GM18907 (cell line): ENCODE results near the gene CTNNAL1.
"Not testable (repeated sequence)": the region's sequence is repeated elsewhere in the genome, so short reads cannot be mapped to it uniquely, and the experiment has no call there.

Experiments used
- ATAC-seq: cut with Tn5 transposase; IDR thresholded peaks from one replicate; pipeline ENCODE4 v1.9.1; 2021; ENCODE audit warnings: mild to moderate bottlenecking, moderate library complexity; ENCODE audit not compliant: unreplicated experiment

CTNNAL1 gene

GRCh38 chr9:109012876-109013678 lies at the start of gene CTNNAL1:
TSS of gene CTNNAL1 (minus strand) at chr9:109013499. CDS start at chr9:109013442, 57 bp downstream.
- peak; percentile 75 for ATAC-seq

- ATAC-seq = no peak
Measured at GRCh38 chr9:109062543-109062942, 49.2 kb upstream of the CTNNAL1 start.

GRCh38 chr9:109060191-109060590 lies 46.9 kb upstream of the CTNNAL1 start:
- no peak for ATAC-seq

- not testable (repeated sequence) for ATAC-seq
Measured at GRCh38 chr9:109053121-109053520, 39.8 kb upstream of the CTNNAL1 start.

- ATAC-seq = no peak
Measured at GRCh38 chr9:109052416-109052815, 39.1 kb upstream of the CTNNAL1 start.

- ATAC-seq = no peak
Measured at GRCh38 chr9:109051733-109052132, 38.4 kb upstream of the CTNNAL1 start.

- ATAC-seq = no peak
Measured at GRCh38 chr9:109050444-109050843, 37.1 kb upstream of the CTNNAL1 start.

GRCh38 chr9:109048822-109049221 lies 35.5 kb upstream of the CTNNAL1 start:
- no peak for ATAC-seq

- ATAC-seq = no peak
Measured at GRCh38 chr9:109047259-109047658, 34.0 kb upstream of the CTNNAL1 start.

- no peak for ATAC-seq
Measured at GRCh38 chr9:109046346-109046745, 33.0 kb upstream of the CTNNAL1 start.

- ATAC-seq = no peak
Measured at GRCh38 chr9:109043578-109043977, 30.3 kb upstream of the CTNNAL1 start.

GRCh38 chr9:109040571-109040970 lies 27.3 kb upstream of the CTNNAL1 start:
- ATAC-seq = no peak

- ATAC-seq = no peak
Measured at GRCh38 chr9:109039539-109039938, 26.2 kb upstream of the CTNNAL1 start.

- no peak for ATAC-seq
Measured at GRCh38 chr9:109037946-109038715, 24.8 kb upstream of the CTNNAL1 start.

- ATAC-seq = no peak
Measured at GRCh38 chr9:109036744-109037680, 23.7 kb upstream of the CTNNAL1 start.

- ATAC-seq = no peak
Measured at GRCh38 chr9:109035684-109036423, 22.6 kb upstream of the CTNNAL1 start.

- no peak for ATAC-seq
Measured at GRCh38 chr9:109033941-109034700, 20.8 kb upstream of the CTNNAL1 start.

- ATAC-seq = no peak
Measured at GRCh38 chr9:109031241-109031640, 17.9 kb upstream of the CTNNAL1 start.

- no peak for ATAC-seq
Measured at GRCh38 chr9:109030426-109030825, 17.1 kb upstream of the CTNNAL1 start.

- ATAC-seq = no peak
Measured at GRCh38 chr9:109028457-109028856, 15.2 kb upstream of the CTNNAL1 start.
